ENCODE measurements around the gene SLC39A1.

DNA sequence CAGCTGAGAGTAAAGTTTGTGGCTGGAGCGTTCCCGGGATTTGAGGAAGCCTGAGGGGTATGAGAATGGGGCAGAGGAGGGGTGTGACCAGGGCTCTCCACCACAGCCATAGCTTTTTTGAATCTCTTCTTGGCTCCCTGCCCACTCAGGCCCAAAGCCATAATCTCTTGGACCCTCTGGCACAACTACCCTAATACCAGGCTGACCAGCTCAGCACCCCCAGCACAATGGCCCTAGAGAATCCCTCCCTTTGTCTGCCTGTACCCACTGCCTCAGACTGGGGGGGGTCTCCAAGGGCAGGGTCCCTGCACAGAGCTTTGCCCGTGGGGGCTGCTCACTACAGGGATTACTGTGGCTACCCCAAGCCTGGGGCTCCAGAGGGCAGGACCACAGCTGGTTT, 24.3 kb downstream of the SLC39A1 start:
- TF ChIP-seq, protein P1, sequence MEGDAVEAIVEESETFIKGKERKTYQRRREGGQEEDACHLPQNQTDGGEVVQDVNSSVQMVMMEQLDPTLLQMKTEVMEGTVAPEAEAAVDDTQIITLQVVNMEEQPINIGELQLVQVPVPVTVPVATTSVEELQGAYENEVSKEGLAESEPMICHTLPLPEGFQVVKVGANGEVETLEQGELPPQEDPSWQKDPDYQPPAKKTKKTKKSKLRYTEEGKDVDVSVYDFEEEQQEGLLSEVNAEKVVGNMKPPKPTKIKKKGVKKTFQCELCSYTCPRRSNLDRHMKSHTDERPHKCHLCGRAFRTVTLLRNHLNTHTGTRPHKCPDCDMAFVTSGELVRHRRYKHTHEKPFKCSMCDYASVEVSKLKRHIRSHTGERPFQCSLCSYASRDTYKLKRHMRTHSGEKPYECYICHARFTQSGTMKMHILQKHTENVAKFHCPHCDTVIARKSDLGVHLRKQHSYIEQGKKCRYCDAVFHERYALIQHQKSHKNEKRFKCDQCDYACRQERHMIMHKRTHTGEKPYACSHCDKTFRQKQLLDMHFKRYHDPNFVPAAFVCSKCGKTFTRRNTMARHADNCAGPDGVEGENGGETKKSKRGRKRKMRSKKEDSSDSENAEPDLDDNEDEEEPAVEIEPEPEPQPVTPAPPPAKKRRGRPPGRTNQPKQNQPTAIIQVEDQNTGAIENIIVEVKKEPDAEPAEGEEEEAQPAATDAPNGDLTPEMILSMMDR (IDR thresholded peaks at IDR 0.05) = no peak
- no peak for TF ChIP-seq EP300 (IDR thresholded peaks at IDR 0.05)

Data from sigmoid colon (tissue), 4 donors.